Epithelial cell of esophagus (primary cell): ENCODE data around the gene HAUS5.
"Not testable (repeated sequence)": the region's sequence is repeated elsewhere in the genome, so short reads cannot be mapped to it uniquely, and the experiment has no call there.

ENCODE experiments used
- DNase-seq: peaks from one replicate; pipeline ENCODE4 v3.0.0; 2010; ENCODE audit warnings: low read depth
- H3K4me3 ChIP-seq: 2 replicates; pipeline ENCODE4 v1.5.1; 2011; ENCODE audit warnings: mild to moderate bottlenecking, low read length, control low read depth
- CTCF ChIP-seq: IDR thresholded peaks from 2 replicates; pipeline ENCODE4 v1.5.1; 2011; ENCODE audit warnings: low read depth, mild to moderate bottlenecking, low read length, control low read depth, inconsistent platforms; ENCODE audit not compliant: insufficient read depth; ENCODE audit errors: missing control alignments

Gene HAUS5

GRCh38 chr19:35590875-35591274 is 21.7 kb upstream of the HAUS5 start:
- DNase-seq: no peak
- TF ChIP-seq CTCF: no peak
- H3K4me3 ChIP-seq: no peak overlapping the region

- peak; percentile 64 for TF ChIP-seq CTCF
- peak; percentile 73 for DNase-seq
Measured at GRCh38 chr19:35592226-35592625, 20.3 kb upstream of the HAUS5 start.

GRCh38 chr19:35595026-35595425 is 17.5 kb upstream of the HAUS5 start:
- DNase-seq, H3K4me3 ChIP-seq: not testable (repeated sequence)

More at GRCh38 chr19:35592226-35592625, 20.3 kb upstream of the HAUS5 start:
- H3K4me3 ChIP-seq: no peak overlapping the region

GRCh38 chr19:35595928-35596327 is 16.6 kb upstream of the HAUS5 start:
- no peak for DNase-seq
- H3K4me3 ChIP-seq: no peak overlapping the region
- TF ChIP-seq CTCF: no peak

- no peak for TF ChIP-seq CTCF
- H3K4me3 ChIP-seq: no peak overlapping the region
- no peak for DNase-seq
Measured at GRCh38 chr19:35596366-35596999, 16.1 kb upstream of the HAUS5 start.

GRCh38 chr19:35601971-35602370 is 10.6 kb upstream of the HAUS5 start:
- TF ChIP-seq CTCF: no peak
- H3K4me3 ChIP-seq: no peak overlapping the region
- no peak for DNase-seq

- not testable (repeated sequence) for H3K4me3 ChIP-seq, DNase-seq
Measured at GRCh38 chr19:35604436-35604835, 8.1 kb upstream of the HAUS5 start.

GRCh38 chr19:35607170-35607569 is 5.4 kb upstream of the HAUS5 start:
- not testable (repeated sequence) for H3K4me3 ChIP-seq, DNase-seq

- TF ChIP-seq CTCF: no peak
- no peak overlapping the region for H3K4me3 ChIP-seq
Measured at GRCh38 chr19:35607661-35608060, 4.9 kb upstream of the HAUS5 start.

More at GRCh38 chr19:35607661-35608060, 4.9 kb upstream of the HAUS5 start:
- no peak for DNase-seq
